ENCODE results near the gene ID3.

ID3 gene

DNA sequence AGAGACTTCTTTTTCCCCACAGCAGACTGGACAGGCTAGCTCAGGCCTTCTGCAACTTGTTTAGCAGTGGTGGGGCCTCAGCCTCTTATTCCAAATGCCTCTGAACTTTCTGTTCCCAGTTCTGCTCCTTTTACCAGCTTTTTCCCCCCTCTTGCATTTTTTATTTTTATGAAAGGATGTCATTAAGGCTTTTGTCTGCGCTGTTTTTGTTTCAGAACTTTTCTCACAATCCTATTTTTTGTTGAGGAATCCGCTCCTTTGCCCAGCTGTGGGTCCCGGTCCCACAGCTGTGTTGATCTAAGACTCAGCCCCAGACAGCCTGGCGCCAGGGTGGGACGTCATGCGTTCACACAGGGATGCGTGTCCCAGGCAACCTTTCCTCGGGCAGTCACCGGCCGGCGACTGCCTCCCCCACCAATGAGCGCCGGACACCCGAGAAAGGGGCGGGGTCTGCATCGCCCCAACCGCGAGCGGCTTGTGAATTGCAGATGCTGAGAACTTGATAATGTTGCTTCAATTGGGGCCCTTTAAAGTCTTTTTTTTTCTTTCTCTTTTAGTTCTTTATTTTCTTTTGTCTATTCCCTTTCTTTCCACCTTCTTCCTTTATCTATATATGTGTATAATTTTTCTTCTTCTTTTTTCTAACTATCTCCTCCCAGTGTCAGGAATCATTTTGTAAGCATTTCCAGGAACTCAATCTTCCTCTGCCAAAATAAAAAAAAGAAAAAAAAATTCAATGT lies 3.0 kb upstream of the ID3 start (continued):
- TF ChIP-seq, protein P1, sequence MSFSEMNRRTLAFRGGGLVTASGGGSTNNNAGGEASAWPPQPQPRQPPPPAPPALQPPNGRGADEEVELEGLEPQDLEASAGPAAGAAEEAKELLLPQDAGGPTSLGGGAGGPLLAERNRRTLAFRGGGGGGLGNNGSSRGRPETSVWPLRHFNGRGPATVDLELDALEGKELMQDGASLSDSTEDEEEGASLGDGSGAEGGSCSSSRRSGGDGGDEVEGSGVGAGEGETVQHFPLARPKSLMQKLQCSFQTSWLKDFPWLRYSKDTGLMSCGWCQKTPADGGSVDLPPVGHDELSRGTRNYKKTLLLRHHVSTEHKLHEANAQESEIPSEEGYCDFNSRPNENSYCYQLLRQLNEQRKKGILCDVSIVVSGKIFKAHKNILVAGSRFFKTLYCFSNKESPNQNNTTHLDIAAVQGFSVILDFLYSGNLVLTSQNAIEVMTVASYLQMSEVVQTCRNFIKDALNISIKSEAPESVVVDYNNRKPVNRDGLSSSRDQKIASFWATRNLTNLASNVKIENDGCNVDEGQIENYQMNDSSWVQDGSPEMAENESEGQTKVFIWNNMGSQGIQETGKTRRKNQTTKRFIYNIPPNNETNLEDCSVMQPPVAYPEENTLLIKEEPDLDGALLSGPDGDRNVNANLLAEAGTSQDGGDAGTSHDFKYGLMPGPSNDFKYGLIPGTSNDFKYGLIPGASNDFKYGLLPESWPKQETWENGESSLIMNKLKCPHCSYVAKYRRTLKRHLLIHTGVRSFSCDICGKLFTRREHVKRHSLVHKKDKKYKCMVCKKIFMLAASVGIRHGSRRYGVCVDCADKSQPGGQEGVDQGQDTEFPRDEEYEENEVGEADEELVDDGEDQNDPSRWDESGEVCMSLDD (tag by site-specific recombination; IDR thresholded peaks at IDR 0.05): no peak
- TF ChIP-seq ZNF701 (tag by site-specific recombination; IDR thresholded peaks at IDR 0.05) (no peak), ZNF114 (tag by site-specific recombination; IDR thresholded peaks at IDR 0.05) (no peak), ZNF624 (tag by site-specific recombination; IDR thresholded peaks at IDR 0.05) (no peak), HOXD13 (CRISPR knock-in tag; IDR thresholded peaks at IDR 0.05; ENCODE audit: borderline replicate concordance) (no peak), ZNF223 (tag by site-specific recombination; IDR thresholded peaks at IDR 0.05) (no peak), ZSCAN23 (tag by site-specific recombination; IDR thresholded peaks at IDR 0.05) (no peak), ZNF600 (tag by site-specific recombination; IDR thresholded peaks at IDR 0.05) (no peak), ZNF133 (tag by site-specific recombination; IDR thresholded peaks at IDR 0.05) (no peak), KLF10 (tag by site-specific recombination; IDR thresholded peaks at IDR 0.05) (peak; percentile 69; the same call in 1 of the 2 replicates), ZNF776 (tag by site-specific recombination; IDR thresholded peaks at IDR 0.05; ENCODE audit: borderline replicate concordance) (no peak), ZIC2 (tag by site-specific recombination; IDR thresholded peaks at IDR 0.05) (peak; percentile 27; the same call in 1 of the 2 replicates), PATZ1 (tag by site-specific recombination; IDR thresholded peaks at IDR 0.05) (peak; percentile 81), ZFP37 (tag by site-specific recombination; IDR thresholded peaks at IDR 0.05) (no peak), ZNF341 (tag by site-specific recombination; IDR thresholded peaks at IDR 0.05; ENCODE audit: low read depth) (peak; percentile 45), ZNF670 (tag by site-specific recombination; IDR thresholded peaks at IDR 0.05; ENCODE audit: low read depth) (no peak), GFI1B (tag by site-specific recombination; IDR thresholded peaks at IDR 0.05) (no peak), ZNF146 (tag by site-specific recombination; IDR thresholded peaks at IDR 0.05) (no peak), ZFP69B (tag by site-specific recombination; IDR thresholded peaks at IDR 0.05) (peak; percentile 99), ZNF585B (tag by site-specific recombination; IDR thresholded peaks at IDR 0.05) (no peak), ZNF311 (tag by site-specific recombination; IDR thresholded peaks at IDR 0.05; ENCODE audit: borderline replicate concordance) (no peak), ZFP3 (tag by site-specific recombination; IDR thresholded peaks at IDR 0.05; ENCODE audit: low read depth) (no peak), ZNF19 (tag by site-specific recombination; IDR thresholded peaks at IDR 0.05; ENCODE audit: low read depth) (no peak), ZNF280D (tag by site-specific recombination; IDR thresholded peaks at IDR 0.05) (no peak)
- TF ChIP-seq, protein P2, sequence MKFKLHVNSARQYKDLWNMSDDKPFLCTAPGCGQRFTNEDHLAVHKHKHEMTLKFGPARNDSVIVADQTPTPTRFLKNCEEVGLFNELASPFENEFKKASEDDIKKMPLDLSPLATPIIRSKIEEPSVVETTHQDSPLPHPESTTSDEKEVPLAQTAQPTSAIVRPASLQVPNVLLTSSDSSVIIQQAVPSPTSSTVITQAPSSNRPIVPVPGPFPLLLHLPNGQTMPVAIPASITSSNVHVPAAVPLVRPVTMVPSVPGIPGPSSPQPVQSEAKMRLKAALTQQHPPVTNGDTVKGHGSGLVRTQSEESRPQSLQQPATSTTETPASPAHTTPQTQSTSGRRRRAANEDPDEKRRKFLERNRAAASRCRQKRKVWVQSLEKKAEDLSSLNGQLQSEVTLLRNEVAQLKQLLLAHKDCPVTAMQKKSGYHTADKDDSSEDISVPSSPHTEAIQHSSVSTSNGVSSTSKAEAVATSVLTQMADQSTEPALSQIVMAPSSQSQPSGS (tag by site-specific recombination; IDR thresholded peaks at IDR 0.05; ENCODE audit: low read depth): peak; percentile 35; the same call in 1 of the 2 replicates
- TF ChIP-seq, protein P3, sequence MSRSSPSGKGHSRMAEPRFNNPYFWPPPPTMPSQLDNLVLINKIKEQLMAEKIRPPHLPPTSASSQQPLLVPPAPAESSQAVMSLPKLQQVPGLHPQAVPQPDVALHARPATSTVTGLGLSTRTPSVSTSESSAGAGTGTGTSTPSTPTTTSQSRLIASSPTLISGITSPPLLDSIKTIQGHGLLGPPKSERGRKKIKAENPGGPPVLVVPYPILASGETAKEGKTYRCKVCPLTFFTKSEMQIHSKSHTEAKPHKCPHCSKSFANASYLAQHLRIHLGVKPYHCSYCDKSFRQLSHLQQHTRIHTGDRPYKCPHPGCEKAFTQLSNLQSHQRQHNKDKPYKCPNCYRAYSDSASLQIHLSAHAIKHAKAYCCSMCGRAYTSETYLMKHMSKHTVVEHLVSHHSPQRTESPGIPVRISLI (tag by site-specific recombination; IDR thresholded peaks at IDR 0.05): peak; percentile 97
- TF ChIP-seq, protein P4, sequence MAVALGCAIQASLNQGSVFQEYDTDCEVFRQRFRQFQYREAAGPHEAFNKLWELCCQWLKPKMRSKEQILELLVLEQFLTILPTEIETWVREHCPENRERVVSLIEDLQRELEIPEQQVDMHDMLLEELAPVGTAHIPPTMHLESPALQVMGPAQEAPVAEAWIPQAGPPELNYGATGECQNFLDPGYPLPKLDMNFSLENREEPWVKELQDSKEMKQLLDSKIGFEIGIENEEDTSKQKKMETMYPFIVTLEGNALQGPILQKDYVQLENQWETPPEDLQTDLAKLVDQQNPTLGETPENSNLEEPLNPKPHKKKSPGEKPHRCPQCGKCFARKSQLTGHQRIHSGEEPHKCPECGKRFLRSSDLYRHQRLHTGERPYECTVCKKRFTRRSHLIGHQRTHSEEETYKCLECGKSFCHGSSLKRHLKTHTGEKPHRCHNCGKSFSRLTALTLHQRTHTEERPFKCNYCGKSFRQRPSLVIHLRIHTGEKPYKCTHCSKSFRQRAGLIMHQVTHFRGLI (tag by site-specific recombination; IDR thresholded peaks at IDR 0.05): no peak

Measured in HEK293 (cell line).